Tibial nerve (tissue), 4 donors: ENCODE results near the gene TMEM222. TPM values are rescaled to one million over a fixed set of nuclear protein-coding genes. Genes with fewer than 3 reads are reported as not detected.
A peak's percentile ranks its signal among the peaks of the same experiment; 100 is the strongest.

Experiments
- DNase-seq, 2 donors: peaks; one replicate each; pipeline ENCODE4 v3.0.0-alpha.2; 2019; ENCODE audit warnings: low spot score in 2 of 2
- H3K27ac ChIP-seq, 4 donors: fragments of 200-600 bp; sonication (generic) in 3 of 4; one replicate each; pipeline ENCODE4 v1.5.1; 2017 to 2019; ENCODE audit warnings: mild to moderate bottlenecking in 1 of 4
- H3K27me3 ChIP-seq, 2 donors: fragments of 200-600 bp; sonication (generic) in 1 of 2; one replicate each; pipeline versions ENCODE4 v1.5.1 to v1.6.0; 2017 to 2019
- H3K36me3 ChIP-seq, 3 donors: fragments of 200-600 bp; sonication (generic); one replicate each; pipeline ENCODE4 v1.5.1; 2018 to 2019
- H3K4me1 ChIP-seq, 4 donors: fragments of 200-600 bp; sonication (generic) in 3 of 4; one replicate each; pipeline ENCODE4 v1.5.1; 2017 to 2019
- H3K4me3 ChIP-seq, 4 donors: fragments of 200-600 bp; sonication (generic) in 3 of 4; one replicate each; pipeline ENCODE4 v1.5.1; 2017 to 2019; ENCODE audit warnings: mild to moderate bottlenecking in 1 of 4, moderate library complexity in 1 of 4
- H3K9me3 ChIP-seq, 4 donors: fragments of 200-600 bp; sonication (generic) in 3 of 4; one replicate each; pipeline ENCODE4 v1.5.1; 2017 to 2019
- EP300 ChIP-seq, 2 donors: sonication (generic); formaldehyde crosslinking; IDR thresholded peaks; one replicate each; pipeline ENCODE4 v1.6.1; 2017; ENCODE audit warnings: antibody characterized with exemption in 2 of 2, mild to moderate bottlenecking in 1 of 2
- POLR2A ChIP-seq, 2 donors: fragments of 450-650 bp; IDR thresholded peaks; one replicate each; pipeline ENCODE4 v1.6.1; 2017; ENCODE audit warnings: antibody characterized with exemption in 2 of 2, mild to moderate bottlenecking in 2 of 2, moderate library complexity in 2 of 2
- WGBS, 2 donors: methylation state at CpG; one replicate each; pipeline ENCODE4 v1.1.5; 2018; 5-methylcytosine and 5-hydroxymethylcytosine counted together
- total RNA-seq, 4 donors: library from RNA; depleted of rRNA; stranded (reverse); fragments of >200 nt; gene quantifications; one replicate each; pipeline ENCODE4 v1.1.0, GENCODE V29; 2016
- TF ChIP-seq, protein P1 (sequence below), 5 experiments: fragments of 200-600 bp in 3 of 5; fragments of 450-650 bp in 2 of 5; sonication (generic) in 3 of 5; IDR thresholded peaks; one replicate each; pipeline ENCODE4 v1.5.1; 2016 to 2019; ENCODE audit warnings: antibody characterized with exemption in 5 of 5, mild to moderate bottlenecking in 3 of 5, moderate library complexity in 2 of 5

The TMEM222 gene
- total RNA-seq, 4 donors from 2014 or later = 21.4 to 35.4 (median 27.5) TPM

DNA sequence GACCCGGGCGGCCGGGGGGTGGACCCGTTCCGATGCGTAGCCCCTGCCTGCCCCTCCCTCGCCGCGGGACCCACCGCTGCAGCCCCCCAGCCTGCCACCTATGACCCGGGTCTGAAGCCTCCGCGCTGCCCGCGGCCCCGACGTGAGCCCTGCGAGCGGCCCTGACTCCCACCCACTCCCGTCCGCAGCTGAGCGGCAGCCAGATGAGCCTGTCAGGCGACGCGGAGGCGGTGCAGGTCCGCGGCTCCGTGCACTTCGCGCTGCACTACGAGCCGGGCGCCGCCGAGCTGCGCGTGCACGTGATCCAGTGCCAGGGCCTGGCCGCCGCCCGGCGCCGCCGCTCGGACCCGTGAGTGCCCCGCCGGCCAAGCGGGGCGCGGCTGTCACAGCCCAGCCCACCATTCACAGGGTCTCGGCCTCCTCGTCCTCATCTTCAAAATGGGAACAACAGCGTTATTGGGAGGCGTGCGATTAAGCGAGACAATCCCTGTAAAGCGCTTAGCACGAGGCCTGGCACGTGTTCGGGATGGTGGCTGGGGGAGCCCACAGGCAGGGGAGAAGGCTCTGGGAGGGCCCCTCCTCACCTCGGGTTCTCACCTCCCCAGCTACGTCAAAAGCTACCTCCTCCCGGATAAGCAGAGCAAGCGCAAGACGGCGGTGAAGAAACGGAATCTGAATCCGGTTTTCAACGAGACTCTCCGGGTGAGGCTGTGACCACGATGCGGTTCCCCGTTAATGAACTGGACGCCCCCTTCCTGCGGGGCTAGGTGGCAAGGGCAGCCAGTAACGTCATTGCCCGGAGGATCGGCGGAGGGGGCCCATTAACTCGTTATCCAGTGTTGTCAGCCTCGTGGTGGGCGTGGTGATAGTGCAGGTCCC is 28.1 kb downstream of the TMEM222 start:
- H3K27ac ChIP-seq = peak overlapping the region in 1 of 4 donors; percentile 19
- peaks cover 0 to 19% of the 10 kb centered on the region in 2 donors for H3K27me3 ChIP-seq
- TF ChIP-seq, protein P1, sequence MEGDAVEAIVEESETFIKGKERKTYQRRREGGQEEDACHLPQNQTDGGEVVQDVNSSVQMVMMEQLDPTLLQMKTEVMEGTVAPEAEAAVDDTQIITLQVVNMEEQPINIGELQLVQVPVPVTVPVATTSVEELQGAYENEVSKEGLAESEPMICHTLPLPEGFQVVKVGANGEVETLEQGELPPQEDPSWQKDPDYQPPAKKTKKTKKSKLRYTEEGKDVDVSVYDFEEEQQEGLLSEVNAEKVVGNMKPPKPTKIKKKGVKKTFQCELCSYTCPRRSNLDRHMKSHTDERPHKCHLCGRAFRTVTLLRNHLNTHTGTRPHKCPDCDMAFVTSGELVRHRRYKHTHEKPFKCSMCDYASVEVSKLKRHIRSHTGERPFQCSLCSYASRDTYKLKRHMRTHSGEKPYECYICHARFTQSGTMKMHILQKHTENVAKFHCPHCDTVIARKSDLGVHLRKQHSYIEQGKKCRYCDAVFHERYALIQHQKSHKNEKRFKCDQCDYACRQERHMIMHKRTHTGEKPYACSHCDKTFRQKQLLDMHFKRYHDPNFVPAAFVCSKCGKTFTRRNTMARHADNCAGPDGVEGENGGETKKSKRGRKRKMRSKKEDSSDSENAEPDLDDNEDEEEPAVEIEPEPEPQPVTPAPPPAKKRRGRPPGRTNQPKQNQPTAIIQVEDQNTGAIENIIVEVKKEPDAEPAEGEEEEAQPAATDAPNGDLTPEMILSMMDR (IDR thresholded peaks at IDR 0.05) = peak in 2 of 5 experiments; percentile 6 to 24
- no peak for TF ChIP-seq EP300 (IDR thresholded peaks at IDR 0.05)
- 5 to 18% methylated on average over 10 to 61 of the region's 84 CpGs for WGBS, 2 donors
- peaks cover 0 to 29% (median 24%) of the 10 kb centered on the region in 4 donors for H3K4me1 ChIP-seq
- peaks cover 0 to 23% (median 0%) of the 10 kb centered on the region in 3 donors for H3K36me3 ChIP-seq
- H3K9me3 ChIP-seq = no peaks in the 10 kb centered on the region
- H3K4me3 ChIP-seq = peak overlapping the region; percentile 15 to 54 (median 35)
- no peak for DNase-seq

DNA sequence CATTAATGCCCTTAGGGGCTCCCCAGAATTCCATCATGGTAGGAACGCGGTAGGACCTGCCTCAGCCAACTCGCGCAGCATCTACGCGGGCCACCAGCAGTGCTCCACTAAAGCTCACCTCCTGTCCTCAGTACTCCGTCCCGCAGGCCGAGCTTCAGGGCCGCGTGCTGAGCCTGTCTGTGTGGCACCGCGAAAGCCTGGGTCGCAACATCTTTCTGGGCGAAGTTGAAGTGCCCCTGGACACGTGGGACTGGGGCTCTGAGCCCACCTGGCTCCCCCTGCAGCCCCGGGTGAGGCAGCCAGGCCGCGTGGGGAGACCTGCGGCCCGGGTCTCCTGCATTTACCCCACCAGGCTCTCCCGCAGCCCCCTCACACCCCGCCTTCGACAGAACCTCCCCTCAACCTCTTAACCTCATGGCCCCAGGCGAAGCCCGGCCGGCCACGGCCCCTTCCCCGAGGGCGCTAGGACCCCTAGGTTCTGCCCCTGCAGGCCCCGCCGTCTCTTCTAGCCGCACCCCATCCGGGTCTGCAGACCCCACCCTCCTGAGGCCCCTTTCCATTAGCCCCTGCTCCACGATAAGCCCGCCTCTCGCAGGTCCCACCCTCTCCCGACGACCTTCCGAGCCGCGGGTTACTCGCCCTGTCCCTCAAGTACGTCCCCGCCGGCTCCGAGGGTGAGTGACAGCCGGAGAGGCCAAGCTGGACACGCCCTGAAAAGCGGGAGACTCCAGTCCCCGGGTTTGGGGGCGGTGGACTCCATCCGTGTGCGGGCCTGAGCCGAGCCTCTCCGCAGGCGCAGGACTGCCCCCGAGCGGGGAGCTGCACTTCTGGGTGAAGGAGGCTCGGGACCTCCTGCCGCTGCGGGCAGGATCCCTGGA is 28.9 kb downstream of the TMEM222 start:
- Histone ChIP-seq H3K27me3 (peaks cover 0 to 19% of the 10 kb centered on the region in 2 donors), H3K4me3 (peak overlapping the region in 3 of 4 donors; percentile 26 to 54 (median 44)), H3K27ac (peak overlapping the region in 3 of 4 donors; percentile 26 to 69 (median 64)), H3K36me3 (peaks cover 0 to 32% (median 0%) of the 10 kb centered on the region in 3 donors), H3K4me1 (peaks cover 0 to 29% (median 24%) of the 10 kb centered on the region in 4 donors), H3K9me3 (no peaks in the 10 kb centered on the region)
- no peak for DNase-seq
- WGBS, 2 donors = 29 to 35% methylated on average over 39 to 51 of the region's 62 CpGs
- no peak for TF ChIP-seq POLR2A (IDR thresholded peaks at IDR 0.05)
- TF ChIP-seq EP300 (IDR thresholded peaks at IDR 0.05) = peak in 1 of 2 donors; percentile 15
- TF ChIP-seq, protein P1 (IDR thresholded peaks at IDR 0.05) = peak in 1 of 5 experiments; percentile 2

DNA sequence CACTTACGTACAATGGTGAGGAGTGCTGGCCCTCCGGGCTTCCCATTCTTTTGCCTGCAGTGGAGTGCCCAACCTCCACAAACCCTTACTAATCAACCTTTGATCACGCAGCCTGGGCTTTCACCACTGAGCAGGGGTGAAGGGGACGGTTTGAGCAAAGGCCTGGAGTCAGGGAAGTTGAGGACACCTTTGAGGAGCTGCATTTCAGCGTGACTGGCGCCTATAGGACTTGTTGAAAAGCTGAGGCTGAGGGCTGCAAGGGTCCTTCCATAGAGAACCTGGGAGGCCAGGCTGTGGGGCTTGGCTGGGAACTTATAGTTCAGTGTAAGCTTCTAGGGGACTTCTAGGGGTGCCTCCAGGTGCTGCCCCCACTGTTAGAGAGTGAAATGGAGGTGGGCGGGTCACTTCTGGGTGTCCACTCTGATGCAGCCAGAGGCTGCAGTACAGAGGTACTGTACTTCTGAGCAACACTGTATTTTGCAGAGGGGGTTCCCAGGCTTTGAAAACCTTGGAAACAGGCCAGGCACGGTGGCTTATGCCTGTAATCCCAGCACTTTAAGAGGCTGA is 29.7 kb downstream of the TMEM222 start:
- peaks cover 3 to 39% (median 4%) of the 10 kb centered on the region in 3 donors for H3K36me3 ChIP-seq
- peak overlapping the region in 3 of 4 donors; percentile 26 to 69 (median 64) for H3K27ac ChIP-seq
- WGBS, 2 donors = 42 to 68% methylated on average over 5 to 7 of the region's 8 CpGs
- H3K9me3 ChIP-seq = no peaks in the 10 kb centered on the region
- H3K4me1 ChIP-seq = peaks cover 0 to 30% (median 25%) of the 10 kb centered on the region in 4 donors
- H3K4me3 ChIP-seq = peak overlapping the region in 2 of 4 donors; percentile 44 to 54
- no peak for DNase-seq
- peaks cover 0 to 19% of the 10 kb centered on the region in 2 donors for H3K27me3 ChIP-seq
- TF ChIP-seq POLR2A (IDR thresholded peaks at IDR 0.05) = no peak
- TF ChIP-seq, protein P1 (IDR thresholded peaks at IDR 0.05) = no peak
- no peak for TF ChIP-seq EP300 (IDR thresholded peaks at IDR 0.05)

DNA sequence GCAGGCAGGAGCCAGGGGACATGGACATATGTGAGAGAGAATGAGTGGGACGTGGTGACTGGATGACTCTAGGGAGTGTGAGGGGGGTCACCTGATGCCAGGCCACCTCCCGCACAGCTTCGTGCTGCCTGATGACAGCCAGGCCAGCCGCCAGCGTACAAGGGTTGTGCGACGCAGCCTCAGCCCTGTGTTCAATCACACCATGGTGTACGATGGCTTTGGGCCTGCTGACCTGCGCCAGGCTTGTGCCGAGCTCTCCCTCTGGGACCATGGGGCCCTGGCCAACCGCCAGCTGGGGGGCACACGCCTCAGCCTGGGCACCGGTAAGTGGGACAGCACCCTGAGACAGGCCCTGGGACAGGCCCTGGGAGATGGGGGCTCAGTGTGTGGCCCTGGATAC is 31.2 kb downstream of the TMEM222 start:
- peaks cover 3 to 53% (median 7%) of the 10 kb centered on the region in 3 donors for H3K36me3 ChIP-seq
- H3K27me3 ChIP-seq = peaks cover 0 to 19% of the 10 kb centered on the region in 2 donors
- TF ChIP-seq EP300 (IDR thresholded peaks at IDR 0.05) (no peak), POLR2A (IDR thresholded peaks at IDR 0.05) (no peak)
- TF ChIP-seq, protein P1 (IDR thresholded peaks at IDR 0.05) = no peak
- no peaks in the 10 kb centered on the region for H3K9me3 ChIP-seq
- peaks cover 0 to 45% (median 31%) of the 10 kb centered on the region in 4 donors for H3K4me1 ChIP-seq
- 83 to 84% methylated on average over 9 to 13 of the region's 13 CpGs for WGBS, 2 donors
- H3K4me3 ChIP-seq = no peak overlapping the region
- DNase-seq = no peak
- no peak overlapping the region for H3K27ac ChIP-seq
